ENCODE data around the gene PMM2.
"Not testable (repeated sequence)": the region's sequence is repeated elsewhere in the genome, so short reads cannot be mapped to it uniquely, and the experiment has no call there.

PMM2 gene

GRCh38 chr16:8816967-8817655, 19.5 kb downstream of the PMM2 start:
- in situ Hi-C loops (cut with HindIII; ENCODE audit: low sequenced_read_pairs): no loop called here

- in situ Hi-C loops (cut with HindIII; ENCODE audit: low sequenced_read_pairs): no loop called here
Observed at GRCh38 chr16:8818504-8819270, 21.0 kb downstream of the PMM2 start.

- in situ Hi-C loops (cut with HindIII; ENCODE audit: low sequenced_read_pairs): no loop called here
Observed at GRCh38 chr16:8819411-8820034, 21.9 kb downstream of the PMM2 start.

- in situ Hi-C loops (cut with HindIII; ENCODE audit: low sequenced_read_pairs): no loop called here
Observed at GRCh38 chr16:8822403-8822802, 24.8 kb downstream of the PMM2 start.

GRCh38 chr16:8826278-8826879, 28.7 kb downstream of the PMM2 start:
- in situ Hi-C loops (cut with HindIII; ENCODE audit: low sequenced_read_pairs): no loop called here

GRCh38 chr16:8828541-8829165, 31.0 kb downstream of the PMM2 start:
- in situ Hi-C loops (cut with HindIII; ENCODE audit: low sequenced_read_pairs): no loop called here

- in situ Hi-C loops (cut with HindIII; ENCODE audit: low sequenced_read_pairs): no loop called here
Observed at GRCh38 chr16:8831450-8831849, 33.8 kb downstream of the PMM2 start.

GRCh38 chr16:8831871-8832716, 34.5 kb downstream of the PMM2 start:
- in situ Hi-C loops (cut with HindIII; ENCODE audit: low sequenced_read_pairs): no loop called here

- in situ Hi-C loops (cut with HindIII; ENCODE audit: low sequenced_read_pairs): no loop called here
Observed at GRCh38 chr16:8832717-8833105, 35.1 kb downstream of the PMM2 start.

- in situ Hi-C loops (cut with HindIII; ENCODE audit: low sequenced_read_pairs): not testable (repeated sequence)
Observed at GRCh38 chr16:8836797-8837196, 39.2 kb downstream of the PMM2 start.

- in situ Hi-C loops (cut with HindIII; ENCODE audit: low sequenced_read_pairs): not testable (repeated sequence)
Observed at GRCh38 chr16:8837594-8837993, 40.0 kb downstream of the PMM2 start.

GRCh38 chr16:8842016-8842415, 44.4 kb downstream of the PMM2 start:
- in situ Hi-C loops (cut with HindIII; ENCODE audit: low sequenced_read_pairs): not testable (repeated sequence)

GRCh38 chr16:8843296-8843695, 45.7 kb downstream of the PMM2 start:
- in situ Hi-C loops (cut with HindIII; ENCODE audit: low sequenced_read_pairs): not testable (repeated sequence)

- in situ Hi-C loops (cut with HindIII; ENCODE audit: low sequenced_read_pairs): no loop called here
Observed at GRCh38 chr16:8845699-8846298, 48.2 kb downstream of the PMM2 start.

GRCh38 chr16:8846401-8846932, 48.8 kb downstream of the PMM2 start:
- in situ Hi-C loops (cut with HindIII; ENCODE audit: low sequenced_read_pairs): no loop called here

- in situ Hi-C loops (cut with HindIII; ENCODE audit: low sequenced_read_pairs): no loop called here
Observed at GRCh38 chr16:8847145-8847544, 49.5 kb downstream of the PMM2 start.

- in situ Hi-C loops (cut with HindIII; ENCODE audit: low sequenced_read_pairs): no loop called here
Observed at GRCh38 chr16:8847623-8848022, 50.0 kb downstream of the PMM2 start.

- in situ Hi-C loops (cut with HindIII; ENCODE audit: low sequenced_read_pairs): no loop called here
Observed at GRCh38 chr16:8848231-8848938, 50.7 kb downstream of the PMM2 start.

- in situ Hi-C loops (cut with HindIII; ENCODE audit: low sequenced_read_pairs): no loop called here
Observed at GRCh38 chr16:8848939-8849391, 51.3 kb downstream of the PMM2 start.

Measured in endothelial cell of hepatic sinusoid (primary cell).